Heart left ventricle (tissue), 16 donors: ENCODE measurements around the gene NELFCD. TPM values are rescaled to one million over a fixed set of nuclear protein-coding genes. Genes with fewer than 3 reads are reported as not detected.

Experiments used
- ATAC-seq, 4 donors: fragments of 200-7000 bp; cut with Tn5 transposase; one replicate each; pipeline ENCODE4 v1.9.1; 2020 to 2022; ENCODE audit warnings: moderate library complexity in 4 of 4, mild to moderate bottlenecking in 3 of 4, moderate number of reproducible peaks in 1 of 4
- DNase-seq, 5 donors: peaks; one replicate each; pipeline ENCODE4 v3.0.0-alpha.2; 2020
- H3K27ac ChIP-seq, 12 donors: fragments of 200-600 bp; sonication (generic) in 4 of 12; one replicate each; pipeline versions ENCODE4 v1.5.0 to v1.8.0; 2016 to 2022; ENCODE audit warnings: mild to moderate bottlenecking in 2 of 12
- H3K27me3 ChIP-seq, 9 donors: fragments of 200-600 bp; sonication (generic) in 2 of 9; one replicate each; pipeline versions ENCODE4 v1.5.1 to v1.8.0; 2016 to 2022; ENCODE audit warnings: mild to moderate bottlenecking in 3 of 9
- H3K36me3 ChIP-seq, 9 donors: fragments of 200-600 bp; sonication (generic) in 2 of 9; one replicate each; pipeline versions ENCODE4 v1.5.0 to v1.8.0; 2018 to 2022; ENCODE audit warnings: mild to moderate bottlenecking in 2 of 9
- H3K4me1 ChIP-seq, 12 donors: fragments of 200-600 bp; sonication (generic) in 4 of 12; one replicate each; pipeline versions ENCODE4 v1.5.0 to v1.8.0; 2016 to 2022; ENCODE audit warnings: mild to moderate bottlenecking in 3 of 12
- H3K4me3 ChIP-seq, 12 donors: fragments of 200-600 bp; sonication (generic) in 4 of 12; one replicate each; pipeline versions ENCODE4 v1.5.0 to v1.8.0; 2017 to 2022; ENCODE audit warnings: mild to moderate bottlenecking in 9 of 12, moderate library complexity in 4 of 12
- H3K9me3 ChIP-seq, 12 donors: fragments of 200-600 bp; sonication (generic) in 4 of 12; one replicate each; pipeline versions ENCODE4 v1.5.0 to v1.8.0; 2016 to 2022; ENCODE audit warnings: mild to moderate bottlenecking in 1 of 12
- CTCF ChIP-seq, 12 donors: fragments of 200-600 bp; sonication (generic) in 4 of 12; IDR thresholded peaks; one replicate each; pipeline versions ENCODE4 v1.5.0 to v1.8.0; 2018 to 2022; ENCODE audit warnings: antibody characterized with exemption in 12 of 12, mild to moderate bottlenecking in 5 of 12
- POLR2A ChIP-seq, 2 donors: fragments of 450-650 bp; IDR thresholded peaks; one replicate each; pipeline ENCODE4 v1.6.1; 2017; ENCODE audit warnings: antibody characterized with exemption in 2 of 2, mild to moderate bottlenecking in 2 of 2, moderate library complexity in 2 of 2
- WGBS, 4 donors: extraction: QIAGEN DNeasy Blood & Tissue Kit in 2 of 4; methylation state at CpG; one replicate each; pipeline versions ENCODE4 v1.1.5 to v1.1.7; 2013 to 2018; 5-methylcytosine and 5-hydroxymethylcytosine counted together
- intact Hi-C, 10 donors: fragments of 100-400 bp; cut with DNase I; formaldehyde crosslinking; loops; one replicate each; pipeline versions ENCODE4 v1.11.1 to v1.14.2; 2022
- polyA plus RNA-seq, 2 donors: library from polyadenylated mRNA; stranded (reverse); fragments of 200-250 nt; gene quantifications; one replicate each; pipeline ENCODE4 v1.2.3, GENCODE V29; 2013
- total RNA-seq, 9 donors: library from RNA; depleted of rRNA in 2 of 9; stranded (reverse); fragments of >200 nt in 2 of 9; fragmentation: NEBNext Ultra II Directional in 3 of 9; extraction: Animal tissue kit (Norgen Biotek cat#: 25700) in 3 of 9; gene quantifications; one replicate each; pipeline versions ENCODE4 v1.1.0 to v1.2.4, GENCODE V29; 2016 to 2023
- donor health status: ischemic (EF 13 %, LVEDD 7.1; RV severe dilation, severe dysfunction).
- donor health status: healthy with polysubstance abuse.
- donor health status: DM: no; HTN: yes; CAD: no.
- donor health status: DM: no; HTN: no; CAD: no.
- donor health status: ischemic (EF 25% LVEDD 6.9; RV normal size, moderate dysfunction).
- donor health status: ischemic (EF 25% LVEDD 5.7; RV mildly dilated, moderate dysfunction).
- donor health status: healthy.
- donor health status: DM: yes; HTN: yes; CAD: no.
- donor health status: ischemic (EF 35%, LVEDD 5.7; RV mildly dilated, moderate dysfunction).
- donor health status: nonischemic (EF 11% LVEDD 7.7; RV severe dilation, severe dysfunction).
- donor health status: DM: yes; HTN: yes; CAD: no.
- donor health status: PGD.
- donor health status: ischemic (EF 29% LVEDD 5.4; RV normal size, mild dysfunction).
- donor health status: nonischemic (EF 23%, LVEDD 6.1; RV moderate dilation, normal function).

Gene NELFCD
- total and polyA plus RNA-seq, 11 donors = 21.7 to 43.8 (median 26.5) TPM

- intact Hi-C loops = no loop called here
- 66 to 80% (median 73%) methylated on average over 17 of the region's 17 CpGs for WGBS, 4 donors
- Histone ChIP-seq H3K36me3 (peaks cover 7 to 100% (median 100%) of the 10 kb centered on the region in 9 donors), H3K9me3 (no peaks in the 10 kb centered on the region), H3K4me3 (no peak overlapping the region), H3K27me3 (no peaks in the 10 kb centered on the region), H3K27ac (peak overlapping the region in 7 of 12 donors; percentile 13 to 48 (median 29)), H3K4me1 (peaks cover 0 to 14% (median 0%) of the 10 kb centered on the region in 12 donors)
- TF ChIP-seq POLR2A (IDR thresholded peaks at IDR 0.05) = no peak
- no peak for TF ChIP-seq CTCF (IDR thresholded peaks at IDR 0.05)
- peak in 1 of 4 donors; percentile 31 for ATAC-seq
- DNase-seq = peak in 2 of 5 donors; percentile 21 to 48
Observed at GRCh38 chr20:58994390-58995159, 13.5 kb downstream of the NELFCD start.

GRCh38 chr20:58995461-58996225, 14.6 kb downstream of the NELFCD start:
- Histone ChIP-seq H3K4me1 (peaks cover 0 to 14% (median 0%) of the 10 kb centered on the region in 12 donors), H3K9me3 (no peaks in the 10 kb centered on the region), H3K36me3 (peaks cover 6 to 100% (median 99%) of the 10 kb centered on the region in 9 donors), H3K27ac (peak overlapping the region in 2 of 12 donors; percentile 32 to 37), H3K4me3 (no peak overlapping the region), H3K27me3 (no peaks in the 10 kb centered on the region)
- 88 to 91% (median 90%) methylated on average over 18 of the region's 18 CpGs for WGBS, 4 donors
- ATAC-seq (peak in 1 of 4 donors; percentile 8), DNase-seq (peak in 2 of 5 donors; percentile 19 to 20)
- intact Hi-C loops = no loop called here
- TF ChIP-seq CTCF (IDR thresholded peaks at IDR 0.05) (no peak), POLR2A (IDR thresholded peaks at IDR 0.05) (no peak)

GRCh38 chr20:58996226-58996611, 15.2 kb downstream of the NELFCD start:
- peaks cover under 1 to 100% (median 99%) of the 10 kb centered on the region in 9 donors for H3K36me3 ChIP-seq
- no peaks in the 10 kb centered on the region for H3K27me3 ChIP-seq
- DNase-seq (peak in 1 of 5 donors; percentile 18), ATAC-seq (no peak)
- no peak overlapping the region for H3K4me3 ChIP-seq
- intact Hi-C loops = no loop called here
- no peak overlapping the region for H3K27ac ChIP-seq
- 93 to 95% (median 93%) methylated on average over 12 of the region's 12 CpGs for WGBS, 4 donors
- H3K9me3 ChIP-seq = no peaks in the 10 kb centered on the region
- H3K4me1 ChIP-seq = peaks cover 0 to 14% (median 0%) of the 10 kb centered on the region in 12 donors
- no peak for TF ChIP-seq CTCF (IDR thresholded peaks at IDR 0.05)
- no peak for TF ChIP-seq POLR2A (IDR thresholded peaks at IDR 0.05)
